NB4 (cell line): ENCODE data around the gene POLR2I.

Experiments used
- DNase-seq: peaks from one replicate; pipeline ENCODE4 v3.0.0; 2010; ENCODE audit warnings: low read depth
- H3K4me3 ChIP-seq: one replicate; pipeline ENCODE4 v1.5.1; 2011; ENCODE audit warnings: mild to moderate bottlenecking, low read depth, low read length, moderate library complexity
- CTCF ChIP-seq: IDR thresholded peaks from one replicate; pipeline ENCODE4 v1.5.1; 2012; ENCODE audit warnings: low read depth, low read length
- MYC ChIP-seq: IDR thresholded peaks from 2 replicates; pipeline ENCODE4 v1.6.1; 2011; ENCODE audit warnings: low read depth, low read length
- POLR2A ChIP-seq: IDR thresholded peaks from 2 replicates; pipeline ENCODE4 v1.6.1; 2011; ENCODE audit warnings: mild to moderate bottlenecking; ENCODE audit not compliant: insufficient read length; ENCODE audit errors: extremely low read depth
- TF ChIP-seq, protein P1 (sequence below): IDR thresholded peaks from 2 replicates; pipeline ENCODE4 v1.6.1; 2011; ENCODE audit warnings: low read depth, low read length

POLR2I gene

GRCh38 chr19:36092566-36092965 lies 22.1 kb downstream of the POLR2I start:
- TF ChIP-seq, protein P1, sequence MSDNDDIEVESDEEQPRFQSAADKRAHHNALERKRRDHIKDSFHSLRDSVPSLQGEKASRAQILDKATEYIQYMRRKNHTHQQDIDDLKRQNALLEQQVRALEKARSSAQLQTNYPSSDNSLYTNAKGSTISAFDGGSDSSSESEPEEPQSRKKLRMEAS, result no peak
- no peak for TF ChIP-seq POLR2A
- TF ChIP-seq CTCF, result no peak
- TF ChIP-seq MYC, result no peak
- no peak overlapping the region for H3K4me3 ChIP-seq
- DNase-seq, result no peak

GRCh38 chr19:36090910-36091695 lies 23.6 kb downstream of the POLR2I start:
- no peak for TF ChIP-seq CTCF
- no peak for TF ChIP-seq MYC
- TF ChIP-seq, protein P1, result no peak
- no peak for TF ChIP-seq POLR2A
- DNase-seq, result no peak
- no peak overlapping the region for H3K4me3 ChIP-seq

DNA sequence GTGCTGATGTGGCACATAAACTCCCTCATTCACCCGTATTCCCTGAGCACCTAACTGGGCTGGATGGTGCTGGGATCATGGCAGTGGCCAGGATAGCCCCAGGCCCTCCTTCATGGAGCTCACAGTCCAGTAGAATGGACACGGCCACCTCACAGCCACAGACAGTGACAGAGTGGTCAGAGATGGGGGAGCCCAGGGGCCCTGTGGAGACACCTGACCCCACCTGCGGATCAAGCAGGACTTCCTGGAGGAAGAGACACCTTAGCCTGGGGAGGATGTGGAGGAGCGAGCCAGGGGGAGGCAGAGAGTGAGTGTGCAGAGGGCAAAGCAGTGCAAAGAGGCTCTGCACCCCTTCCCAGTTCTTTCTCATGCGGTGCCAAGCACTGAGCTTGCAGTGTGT lies 24.8 kb downstream of the POLR2I start:
- TF ChIP-seq, protein P1, result no peak
- TF ChIP-seq CTCF, result no peak
- no peak for TF ChIP-seq MYC
- TF ChIP-seq POLR2A, result no peak
- no peak for DNase-seq

DNA sequence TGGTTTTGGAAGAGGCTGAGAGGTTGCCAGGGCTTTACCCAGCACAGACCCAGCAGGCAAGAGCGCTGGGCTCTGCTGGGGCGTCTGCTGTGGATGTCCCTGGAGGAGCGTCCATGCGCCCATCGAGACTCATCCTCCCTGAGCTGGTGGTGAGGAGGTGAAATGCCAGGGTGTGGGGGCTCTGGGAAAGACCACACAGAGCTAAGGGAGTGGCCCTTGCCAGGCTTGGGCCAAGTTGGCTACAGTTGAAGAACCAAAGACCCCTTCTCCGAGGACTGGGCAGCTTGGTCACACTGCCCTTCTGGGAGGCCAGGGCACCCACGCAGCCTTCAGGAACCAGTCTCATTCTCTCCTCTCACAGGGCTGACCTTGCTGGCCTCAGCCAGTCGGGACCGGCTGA lies 28.3 kb downstream of the POLR2I start:
- TF ChIP-seq, protein P1, result no peak
- TF ChIP-seq CTCF (no peak), MYC (no peak), POLR2A (no peak)
- no peak overlapping the region for H3K4me3 ChIP-seq

More for the DNA sequence above, 24.8 kb downstream of the POLR2I start:
- no peak overlapping the region for H3K4me3 ChIP-seq

DNA sequence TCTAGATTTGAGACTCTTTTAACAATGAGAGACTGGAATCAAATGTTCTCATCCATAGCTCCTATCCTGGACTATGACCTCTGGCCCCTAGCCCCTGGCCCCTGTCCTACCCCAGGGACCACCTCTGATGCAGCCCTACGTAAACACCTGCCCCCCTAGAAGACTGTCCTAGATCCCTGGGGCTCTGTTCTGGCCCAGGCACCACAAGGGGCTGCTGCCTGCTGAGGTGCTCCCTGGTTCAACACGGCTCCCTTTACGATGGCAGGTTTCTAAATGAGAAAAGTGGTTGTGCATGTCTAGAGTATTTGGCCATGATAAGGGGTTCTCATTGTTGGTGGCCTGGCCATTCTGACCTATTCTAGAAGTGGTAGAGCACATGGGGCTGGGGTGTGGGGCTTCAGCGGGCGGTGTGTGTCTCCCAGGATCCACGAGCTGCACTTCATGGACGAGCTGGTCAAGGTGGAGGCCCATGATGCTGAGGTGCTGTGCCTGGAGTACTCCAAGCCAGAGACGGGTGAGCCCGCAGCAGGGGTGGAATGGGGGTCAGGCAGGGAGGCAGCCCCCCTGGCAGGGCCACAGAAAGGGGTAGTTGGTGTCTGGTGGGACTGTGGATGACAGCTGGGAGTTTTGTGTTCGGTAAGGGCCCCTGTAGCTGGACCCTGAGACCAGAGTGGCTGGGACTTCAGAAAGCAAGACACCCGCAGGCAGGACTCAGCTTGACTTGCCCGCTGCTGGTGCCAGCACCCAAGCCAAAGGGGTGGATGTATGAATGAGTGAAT lies 30.3 kb downstream of the POLR2I start:
- no peak for TF ChIP-seq CTCF
- TF ChIP-seq, protein P1, result no peak
- TF ChIP-seq MYC, result no peak
- no peak for TF ChIP-seq POLR2A
- DNase-seq, result no peak
- H3K4me3 ChIP-seq, result no peak overlapping the region

More for the DNA sequence above, 28.3 kb downstream of the POLR2I start:
- DNase-seq, result no peak
